ENCODE results near the gene RAB6B.

DNA sequence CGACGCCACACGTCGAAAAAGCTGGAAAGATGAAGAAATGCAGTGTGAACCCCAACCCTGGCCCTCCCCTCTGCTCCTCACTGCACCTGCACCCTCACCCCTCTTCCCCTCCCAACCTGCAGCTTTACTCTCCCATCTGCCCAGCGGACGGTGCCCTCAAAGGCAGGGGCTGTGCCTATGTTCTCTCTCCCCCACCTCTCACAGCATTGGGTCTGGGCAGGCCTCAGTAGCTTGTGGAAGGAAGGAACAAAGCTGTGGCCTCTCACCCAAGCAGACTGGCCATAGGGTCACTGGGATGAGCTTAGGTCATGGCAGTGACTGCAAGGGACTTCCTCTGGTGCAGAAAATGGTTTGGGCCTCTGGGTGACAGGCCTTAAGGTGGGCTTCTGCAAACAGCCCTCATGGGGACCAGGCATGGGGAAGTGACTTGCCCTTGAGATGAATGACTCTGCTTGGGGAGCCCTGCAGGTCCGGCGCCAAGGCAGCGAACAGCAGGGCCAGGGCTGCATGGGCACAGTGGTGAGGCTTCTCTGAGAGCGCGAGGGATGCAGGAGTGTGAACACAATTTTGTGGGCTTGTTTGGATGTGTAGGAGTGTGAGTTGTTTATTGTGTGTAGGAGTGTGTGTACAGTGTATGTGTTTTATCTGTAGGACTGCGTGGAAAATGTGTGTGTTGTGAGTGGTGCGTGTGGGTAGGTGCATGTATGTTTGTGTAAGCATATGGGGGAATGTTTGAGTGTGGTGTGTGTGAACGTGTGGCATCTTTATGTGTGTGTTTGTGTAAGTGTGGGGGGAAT is 60.9 kb downstream of the RAB6B start:
- no peak for TF ChIP-seq CTCF (IDR thresholded peaks at IDR 0.05)
- TF ChIP-seq POLR2A (IDR thresholded peaks at IDR 0.05) = no peak
